Panc1 (cell line): ENCODE data around the gene PFKM. TPM values are rescaled to one million over a fixed set of nuclear protein-coding genes. Genes with fewer than 3 reads are reported as not detected.

Experiments
- ATAC-seq: fragments of 200-7000 bp; cut with Tn5 transposase; 2 replicates; pipeline ENCODE4 v1.9.1; 2020; ENCODE audit warnings: mild to moderate bottlenecking, moderate library complexity
- BruUV-seq: library from RNA; stranded (reverse); fragments of 400-500 nt; replicated peaks from 2 replicates; lab custom pipeline; 2021; lab: Mats Ljungman, UMichigan
- CTCF ChIA-PET: fragments of 300-600 bp; sonication (Branson Sonifier 250); formaldehyde crosslinking; loops from one replicate; lab custom pipeline; 2022; ENCODE audit warnings: antibody characterized with exemption; lab: Charles Lee
- POLR2A ChIA-PET: fragments of 300-600 bp; sonication (Branson Sonifier 250); formaldehyde crosslinking; loops from one replicate; lab custom pipeline; 2022; ENCODE audit warnings: antibody characterized with exemption; lab: Charles Lee
- DNase-seq: peaks from one replicate; pipeline ENCODE4 v3.0.0-alpha.2; 2010; ENCODE audit warnings: low read depth, low spot score
- H3K27ac ChIP-seq: 2 replicates; pipeline ENCODE4 v1.5.1; 2011; ENCODE audit warnings: mild to moderate bottlenecking, low read length, inconsistent platforms
- H3K27me3 ChIP-seq: fragments of 200-500 bp; sonication (Bioruptor generic); 2 replicates; pipeline ENCODE4 v1.6.0; 2014; ENCODE audit warnings: low read length, inconsistent platforms; ENCODE audit not compliant: control insufficient read depth, insufficient read depth
- H3K36me3 ChIP-seq: fragments of 200-500 bp; sonication (Bioruptor generic); 2 replicates; pipeline ENCODE4 v1.5.1; 2014; ENCODE audit warnings: inconsistent platforms, mild to moderate bottlenecking, low read length, moderate library complexity; ENCODE audit not compliant: control insufficient read depth, insufficient read depth
- H3K4me1 ChIP-seq: 2 replicates; pipeline ENCODE4 v1.5.1; 2011; ENCODE audit warnings: inconsistent platforms, mild to moderate bottlenecking, low read length, moderate library complexity; ENCODE audit not compliant: control insufficient read depth, insufficient read depth
- H3K4me3 ChIP-seq, 2 experiments: 2 replicates each; pipeline ENCODE4 v1.5.1; 2011 to 2012; ENCODE audit warnings: low read depth in 2 of 2, low read length in 2 of 2, mild to moderate bottlenecking in 2 of 2, inconsistent platforms in 1 of 2, moderate library complexity in 1 of 2
- H3K9me3 ChIP-seq: fragments of 200-500 bp; sonication (Bioruptor generic); 2 replicates; pipeline ENCODE4 v1.5.1; 2014; ENCODE audit warnings: low read depth, mild to moderate bottlenecking, inconsistent platforms, low read length, moderate library complexity; ENCODE audit not compliant: control insufficient read depth, insufficient read depth
- POLR2AphosphoS5 ChIP-seq: IDR thresholded peaks from 2 replicates; pipeline ENCODE4 v1.6.1; 2012; ENCODE audit warnings: mild to moderate bottlenecking, low read depth, low read length, moderate library complexity
- SIN3A ChIP-seq: IDR thresholded peaks from 2 replicates; pipeline ENCODE4 v1.6.1; 2012; ENCODE audit warnings: low read depth, mild to moderate bottlenecking, low read length, moderate library complexity, borderline replicate concordance; ENCODE audit not compliant: insufficient read depth
- TCF7L2 ChIP-seq: IDR thresholded peaks from 2 replicates; pipeline ENCODE4 v1.6.1; 2011; ENCODE audit warnings: mild to moderate bottlenecking, low read depth, low read length, inconsistent platforms
- in situ Hi-C: cut with HindIII; loops from 2 replicates; pipeline ENCODE4 v1.10.0; 2016; ENCODE audit warnings: low sequenced_read_pairs, low pct_unique_long_range_greater_than_20kb
- intact Hi-C: fragments of 100-400 bp; cut with micrococcal nuclease; formaldehyde crosslinking; loops from one replicate; pipeline ENCODE4 v1.10.0; 2022; ENCODE audit not compliant: unreplicated experiment
- total RNA-seq: library from RNA; stranded (reverse); gene quantifications from one replicate; pipeline ENCODE4 v1.2.1, GENCODE V29; 2021; ENCODE audit not compliant: unreplicated experiment
- TF ChIP-seq, protein P1 (sequence below), 2 experiments: IDR thresholded peaks; 2 replicates each; pipeline ENCODE4 v1.6.1; 2011 to 2012; ENCODE audit warnings: low read depth in 2 of 2, control low read depth in 1 of 2, low read length in 1 of 2, mild to moderate bottlenecking in 1 of 2, moderate library complexity in 1 of 2; ENCODE audit not compliant: insufficient read depth in 1 of 2
- TF ChIP-seq, protein P2 (sequence below): fragments of 450-650 bp; IDR thresholded peaks from 2 replicates; pipeline ENCODE4 v1.5.1; 2017; ENCODE audit warnings: mild to moderate bottlenecking

PFKM gene
- total RNA-seq, 1 experiment from 2014 or later = 56.1 TPM

DNA sequence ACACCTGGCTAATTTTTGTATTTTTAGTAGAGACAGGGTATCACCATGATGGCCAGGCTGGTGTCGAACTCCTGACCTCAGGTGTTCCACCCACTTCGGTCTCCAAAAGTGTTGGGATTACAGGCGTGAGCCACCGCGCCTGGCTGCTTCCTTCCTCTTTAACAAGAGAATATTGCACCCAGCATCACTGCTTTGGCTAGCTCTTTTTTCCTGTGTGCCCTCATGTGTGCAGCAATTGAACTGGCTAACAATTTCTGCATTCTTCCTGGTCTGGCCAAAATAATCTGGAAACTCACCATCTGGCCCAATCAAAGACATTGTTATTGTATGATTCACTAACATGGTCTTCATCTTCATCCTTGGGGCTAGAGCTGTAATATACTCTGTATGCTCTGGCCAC lies 40.9 kb downstream of the PFKM start:
- Histone ChIP-seq H3K4me3 (no peak overlapping the region), H3K36me3 (no peaks in the 10 kb centered on the region; the same call in 1 of the 2 replicates), H3K27ac (no peak overlapping the region), H3K27me3 (peaks cover 2% of the 10 kb centered on the region; the same call in 1 of the 2 replicates), H3K4me1 (peaks cover 10% of the 10 kb centered on the region; the same call in 1 of the 2 replicates), H3K9me3 (no peaks in the 10 kb centered on the region)
- ATAC-seq = no peak
- DNase-seq = no peak
- ChIA-PET POLR2A (no interaction called here), CTCF (interaction anchor here (0.5 kb wide), 1 partner anchor 76 kb away, joined by 7 read pairs; no protein-coding TSS in a partner anchor)
- intact Hi-C loops = loop anchor here (10.0 kb wide), 2 partner anchors 75 to 205 kb away; no protein-coding TSS in a partner anchor
- TF ChIP-seq TCF7L2 (no peak), POLR2AphosphoS5 (no peak), SIN3A (no peak)
- TF ChIP-seq, protein P1, sequence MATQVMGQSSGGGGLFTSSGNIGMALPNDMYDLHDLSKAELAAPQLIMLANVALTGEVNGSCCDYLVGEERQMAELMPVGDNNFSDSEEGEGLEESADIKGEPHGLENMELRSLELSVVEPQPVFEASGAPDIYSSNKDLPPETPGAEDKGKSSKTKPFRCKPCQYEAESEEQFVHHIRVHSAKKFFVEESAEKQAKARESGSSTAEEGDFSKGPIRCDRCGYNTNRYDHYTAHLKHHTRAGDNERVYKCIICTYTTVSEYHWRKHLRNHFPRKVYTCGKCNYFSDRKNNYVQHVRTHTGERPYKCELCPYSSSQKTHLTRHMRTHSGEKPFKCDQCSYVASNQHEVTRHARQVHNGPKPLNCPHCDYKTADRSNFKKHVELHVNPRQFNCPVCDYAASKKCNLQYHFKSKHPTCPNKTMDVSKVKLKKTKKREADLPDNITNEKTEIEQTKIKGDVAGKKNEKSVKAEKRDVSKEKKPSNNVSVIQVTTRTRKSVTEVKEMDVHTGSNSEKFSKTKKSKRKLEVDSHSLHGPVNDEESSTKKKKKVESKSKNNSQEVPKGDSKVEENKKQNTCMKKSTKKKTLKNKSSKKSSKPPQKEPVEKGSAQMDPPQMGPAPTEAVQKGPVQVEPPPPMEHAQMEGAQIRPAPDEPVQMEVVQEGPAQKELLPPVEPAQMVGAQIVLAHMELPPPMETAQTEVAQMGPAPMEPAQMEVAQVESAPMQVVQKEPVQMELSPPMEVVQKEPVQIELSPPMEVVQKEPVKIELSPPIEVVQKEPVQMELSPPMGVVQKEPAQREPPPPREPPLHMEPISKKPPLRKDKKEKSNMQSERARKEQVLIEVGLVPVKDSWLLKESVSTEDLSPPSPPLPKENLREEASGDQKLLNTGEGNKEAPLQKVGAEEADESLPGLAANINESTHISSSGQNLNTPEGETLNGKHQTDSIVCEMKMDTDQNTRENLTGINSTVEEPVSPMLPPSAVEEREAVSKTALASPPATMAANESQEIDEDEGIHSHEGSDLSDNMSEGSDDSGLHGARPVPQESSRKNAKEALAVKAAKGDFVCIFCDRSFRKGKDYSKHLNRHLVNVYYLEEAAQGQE (IDR thresholded peaks at IDR 0.05; ENCODE audit: insufficient read depth in 1 of 2, low read depth in 2 of 2, low read length in 1 of 2) = no peak
- TF ChIP-seq, protein P2, sequence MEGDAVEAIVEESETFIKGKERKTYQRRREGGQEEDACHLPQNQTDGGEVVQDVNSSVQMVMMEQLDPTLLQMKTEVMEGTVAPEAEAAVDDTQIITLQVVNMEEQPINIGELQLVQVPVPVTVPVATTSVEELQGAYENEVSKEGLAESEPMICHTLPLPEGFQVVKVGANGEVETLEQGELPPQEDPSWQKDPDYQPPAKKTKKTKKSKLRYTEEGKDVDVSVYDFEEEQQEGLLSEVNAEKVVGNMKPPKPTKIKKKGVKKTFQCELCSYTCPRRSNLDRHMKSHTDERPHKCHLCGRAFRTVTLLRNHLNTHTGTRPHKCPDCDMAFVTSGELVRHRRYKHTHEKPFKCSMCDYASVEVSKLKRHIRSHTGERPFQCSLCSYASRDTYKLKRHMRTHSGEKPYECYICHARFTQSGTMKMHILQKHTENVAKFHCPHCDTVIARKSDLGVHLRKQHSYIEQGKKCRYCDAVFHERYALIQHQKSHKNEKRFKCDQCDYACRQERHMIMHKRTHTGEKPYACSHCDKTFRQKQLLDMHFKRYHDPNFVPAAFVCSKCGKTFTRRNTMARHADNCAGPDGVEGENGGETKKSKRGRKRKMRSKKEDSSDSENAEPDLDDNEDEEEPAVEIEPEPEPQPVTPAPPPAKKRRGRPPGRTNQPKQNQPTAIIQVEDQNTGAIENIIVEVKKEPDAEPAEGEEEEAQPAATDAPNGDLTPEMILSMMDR = no peak
- in situ Hi-C loops = no loop called here
- no TSS peak for BruUV-seq

DNA sequence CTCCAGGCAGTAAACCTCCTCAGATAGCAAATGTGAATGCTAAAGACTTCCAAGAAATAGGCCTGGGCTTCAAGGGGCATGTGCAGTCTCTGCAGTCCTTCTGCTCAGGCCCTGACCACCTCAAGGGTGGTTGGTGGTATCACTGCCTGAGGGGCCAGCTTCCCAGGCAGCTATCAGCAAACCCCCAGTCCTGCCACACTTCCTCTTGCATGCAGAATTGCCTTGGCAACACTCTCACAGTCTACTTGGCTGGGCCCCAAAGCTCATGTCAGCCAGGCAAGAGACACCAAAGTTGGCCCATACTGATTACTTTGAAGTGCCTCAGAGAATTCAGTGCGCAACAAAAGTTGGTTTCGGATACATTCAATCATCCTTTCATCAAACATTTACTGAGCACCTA lies 41.6 kb downstream of the PFKM start:
- POLR2A ChIA-PET = no interaction called here
- TF ChIP-seq POLR2AphosphoS5 = no peak
- TF ChIP-seq, protein P2 = no peak
- TF ChIP-seq, protein P1 (IDR thresholded peaks at IDR 0.05; ENCODE audit: insufficient read depth in 1 of 2, low read depth in 2 of 2, low read length in 1 of 2) = no peak
- TF ChIP-seq SIN3A = no peak
- ATAC-seq (no peak), DNase-seq (no peak)
- CTCF ChIA-PET = no interaction called here
- Histone ChIP-seq H3K27ac (no peak overlapping the region), H3K36me3 (no peaks in the 10 kb centered on the region; the same call in 1 of the 2 replicates), H3K4me1 (peaks cover 10% of the 10 kb centered on the region; the same call in 1 of the 2 replicates), H3K9me3 (no peaks in the 10 kb centered on the region), H3K27me3 (peaks cover 2% of the 10 kb centered on the region; the same call in 1 of the 2 replicates), H3K4me3 (no peak overlapping the region)
- no TSS peak for BruUV-seq
- in situ Hi-C loops (no loop called here), intact Hi-C loops (loop anchor here (10.0 kb wide), 2 partner anchors 76 to 206 kb away; no protein-coding TSS in a partner anchor)
